Osteocyte (in vitro differentiated cells): Measurements from ENCODE around the gene PTPRK. TPM values are rescaled to one million over a fixed set of nuclear protein-coding genes. Genes with fewer than 3 reads are reported as not detected.

Experiments
- DNase-seq: peaks from one replicate; pipeline ENCODE4 v3.0.0; 2021; ENCODE audit warnings: mixed read lengths; ENCODE audit not compliant: unreplicated experiment; ENCODE audit errors: extremely low spot score
- H3K27ac Mint-ChIP-seq: one replicate; pipeline ENCODE4 v1.8.0; 2021; ENCODE audit warnings: mild to moderate bottlenecking, mixed read lengths; ENCODE audit not compliant: unreplicated experiment
- H3K27me3 Mint-ChIP-seq: one replicate; pipeline ENCODE4 v1.8.0; 2021; ENCODE audit warnings: mixed read lengths; ENCODE audit not compliant: unreplicated experiment
- H3K36me3 Mint-ChIP-seq: one replicate; pipeline ENCODE4 v1.8.0; 2021; ENCODE audit warnings: mixed read lengths; ENCODE audit not compliant: unreplicated experiment
- H3K4me1 Mint-ChIP-seq: one replicate; pipeline ENCODE4 v1.8.0; 2021; ENCODE audit warnings: mixed read lengths; ENCODE audit not compliant: unreplicated experiment
- H3K4me3 Mint-ChIP-seq: one replicate; pipeline ENCODE4 v1.8.0; 2021; ENCODE audit warnings: mild to moderate bottlenecking, moderate library complexity, mixed read lengths; ENCODE audit not compliant: unreplicated experiment
- H3K9me3 Mint-ChIP-seq: one replicate; pipeline ENCODE4 v1.8.0; 2021; ENCODE audit warnings: mixed read lengths; ENCODE audit not compliant: unreplicated experiment
- CTCF ChIP-seq: fragments of 200-600 bp; sonication (generic); IDR thresholded peaks from 2 replicates; pipeline ENCODE4 v1.5.0; 2021; ENCODE audit warnings: antibody characterized with exemption, mild to moderate bottlenecking, moderate library complexity
- total RNA-seq: library from RNA; stranded (reverse); gene quantifications from 2 replicates; pipeline ENCODE4 v1.2.1, GENCODE V29; 2021

Gene PTPRK
- total RNA-seq, 1 donor from 2014 or later = 130 TPM

DNA sequence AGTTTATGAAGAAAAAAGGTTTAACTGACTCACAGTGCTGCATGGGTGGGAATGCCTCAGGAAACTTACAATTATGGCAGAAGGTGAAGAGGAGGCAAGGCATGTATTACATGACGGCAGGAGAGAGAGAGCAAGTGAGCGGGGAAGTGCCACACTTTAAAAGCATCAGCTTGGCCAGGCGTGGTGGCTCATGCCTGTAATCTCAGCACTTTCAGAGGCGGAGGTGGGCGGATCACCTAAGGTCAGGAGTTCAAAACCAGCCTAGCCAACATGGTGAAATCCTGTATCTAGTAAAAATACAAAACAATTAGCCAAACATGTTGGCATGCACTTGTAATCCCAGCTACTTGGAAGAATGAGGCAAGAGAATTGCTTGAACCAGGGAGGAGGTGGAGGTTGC, 406.2 kb downstream of the PTPRK start:
- no peak overlapping the region for H3K27ac Mint-ChIP-seq
- peaks cover 2% of the 10 kb centered on the region for H3K36me3 Mint-ChIP-seq
- TF ChIP-seq CTCF = no peak
- DNase-seq = no peak
- H3K27me3 Mint-ChIP-seq = no peaks in the 10 kb centered on the region
- peaks cover 47% of the 10 kb centered on the region for H3K4me1 Mint-ChIP-seq
- H3K4me3 Mint-ChIP-seq = no peak overlapping the region
- no peaks in the 10 kb centered on the region for H3K9me3 Mint-ChIP-seq

DNA sequence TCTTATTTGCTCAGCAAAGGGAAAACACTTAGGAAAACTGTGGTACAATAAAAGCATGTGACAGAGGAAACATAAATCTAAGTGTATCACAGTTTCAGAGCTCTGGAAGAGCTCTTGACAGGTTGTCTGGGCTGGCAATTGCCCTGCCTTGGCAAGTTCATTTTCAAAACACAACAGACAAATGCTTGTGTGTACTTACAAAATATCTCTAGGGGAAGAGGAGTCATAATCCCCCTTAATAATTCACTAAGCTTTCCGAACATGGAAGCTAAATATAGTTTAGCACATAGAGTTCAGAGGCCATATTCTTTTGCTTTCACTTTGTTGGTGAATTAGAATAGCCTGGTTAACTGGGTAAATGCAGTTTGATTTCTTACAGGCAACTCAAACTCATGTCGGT, 407.9 kb downstream of the PTPRK start:
- no peaks in the 10 kb centered on the region for H3K9me3 Mint-ChIP-seq
- TF ChIP-seq CTCF = no peak

GRCh38 chr6:128111096-128111495, 409.3 kb downstream of the PTPRK start:
- no peak for TF ChIP-seq CTCF
- Mint-ChIP-seq H3K36me3 (peaks cover 2% of the 10 kb centered on the region), H3K4me3 (no peak overlapping the region), H3K9me3 (no peaks in the 10 kb centered on the region), H3K4me1 (peaks cover 33% of the 10 kb centered on the region), H3K27ac (no peak overlapping the region), H3K27me3 (no peaks in the 10 kb centered on the region)
- DNase-seq = no peak

More for the DNA sequence above, 407.9 kb downstream of the PTPRK start:
- DNase-seq = no peak
- Mint-ChIP-seq H3K27me3 (no peaks in the 10 kb centered on the region), H3K27ac (peak overlapping the region; percentile 71), H3K4me1 (peaks cover 33% of the 10 kb centered on the region), H3K4me3 (peak overlapping the region; percentile 36), H3K36me3 (peaks cover 2% of the 10 kb centered on the region)

GRCh38 chr6:128107682-128108081, 412.7 kb downstream of the PTPRK start:
- Mint-ChIP-seq H3K4me1 (peaks cover 26% of the 10 kb centered on the region), H3K27ac (no peak overlapping the region), H3K27me3 (no peaks in the 10 kb centered on the region), H3K36me3 (peaks cover 5% of the 10 kb centered on the region), H3K9me3 (no peaks in the 10 kb centered on the region), H3K4me3 (no peak overlapping the region)
- no peak for DNase-seq
- TF ChIP-seq CTCF = no peak

DNA sequence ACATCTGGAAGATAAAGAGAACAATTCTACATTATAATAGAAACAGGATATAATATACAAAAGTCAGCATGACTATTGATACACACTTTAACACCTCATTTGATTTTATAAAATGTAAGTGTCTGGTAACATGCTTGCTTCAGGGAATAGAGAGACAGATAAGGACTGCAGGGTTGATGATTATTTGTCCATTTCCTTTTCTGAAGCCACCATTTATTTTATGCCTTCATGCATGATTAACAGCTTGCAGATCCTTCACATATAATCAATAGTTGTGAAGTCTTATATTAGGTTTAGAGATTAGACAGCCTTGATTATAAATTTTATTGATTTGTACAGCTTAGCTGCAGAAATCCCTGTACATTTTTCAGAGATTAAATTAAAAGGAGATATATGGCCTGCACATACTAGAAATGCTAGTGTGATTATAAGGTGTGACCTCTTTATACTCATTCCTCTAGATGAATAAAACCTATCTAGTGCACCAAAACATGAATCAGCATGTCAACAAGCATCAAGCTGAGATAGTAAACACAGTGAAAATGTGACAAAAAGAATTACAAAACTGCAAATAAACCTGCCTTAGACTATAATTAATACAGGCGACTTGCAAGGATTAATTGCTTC, 420.7 kb downstream of the PTPRK start:
- H3K4me1 Mint-ChIP-seq = peaks cover 4% of the 10 kb centered on the region
- no peaks in the 10 kb centered on the region for H3K9me3 Mint-ChIP-seq
- H3K4me3 Mint-ChIP-seq = no peak overlapping the region
- DNase-seq = no peak
- TF ChIP-seq CTCF = no peak
- H3K36me3 Mint-ChIP-seq = peaks cover 8% of the 10 kb centered on the region
- H3K27ac Mint-ChIP-seq = no peak overlapping the region
- H3K27me3 Mint-ChIP-seq = no peaks in the 10 kb centered on the region
